NCI-H1436 treated with DMSO at 0.1 percent for 48 hours (cell line): Measurements from ENCODE around the gene PLXNA2.

Source experiments
- DNase-seq: peaks from one replicate; lab custom pipeline; 2025; lab: John Stamatoyannopoulos, UW

PLXNA2 gene

DNA sequence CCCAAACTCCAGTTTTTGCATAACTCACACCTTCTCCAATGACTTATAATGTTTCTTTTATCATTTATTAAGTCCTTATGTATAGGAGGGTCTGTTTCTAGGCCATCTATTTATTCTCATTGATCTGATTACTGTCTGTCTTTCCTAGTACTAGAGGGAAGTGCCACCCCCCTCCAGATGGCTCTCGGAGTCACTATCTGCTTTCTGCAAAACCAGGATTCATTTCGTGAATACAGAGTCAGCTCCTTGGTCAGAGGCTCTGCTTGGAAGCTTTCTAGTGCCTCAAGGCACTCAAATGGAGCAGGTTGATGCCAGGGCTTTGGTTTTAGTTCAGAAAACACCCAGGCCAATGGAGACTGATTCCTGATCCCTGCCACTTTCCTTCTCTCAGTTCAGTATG, 231.0 kb downstream of the PLXNA2 start:
- no peak for DNase-seq

DNA sequence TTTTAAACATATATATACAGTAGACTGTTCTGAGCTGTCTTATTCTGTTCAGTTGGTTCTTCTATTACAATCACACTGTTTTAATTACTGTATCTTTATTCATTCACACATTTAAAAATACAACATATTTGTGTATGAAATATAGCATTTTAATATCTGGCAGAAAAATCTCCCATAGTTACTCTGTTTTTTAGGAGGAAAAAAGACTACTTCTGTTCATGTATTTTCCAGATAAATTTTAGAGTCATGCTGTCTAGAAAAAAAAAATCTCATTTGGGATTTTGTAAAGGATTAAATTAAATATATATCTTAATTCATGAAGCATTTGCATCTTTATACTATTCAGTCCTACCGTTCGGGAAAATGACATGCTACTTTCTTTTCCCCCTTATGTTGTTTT, 231.5 kb downstream of the PLXNA2 start:
- DNase-seq, result no peak

DNA sequence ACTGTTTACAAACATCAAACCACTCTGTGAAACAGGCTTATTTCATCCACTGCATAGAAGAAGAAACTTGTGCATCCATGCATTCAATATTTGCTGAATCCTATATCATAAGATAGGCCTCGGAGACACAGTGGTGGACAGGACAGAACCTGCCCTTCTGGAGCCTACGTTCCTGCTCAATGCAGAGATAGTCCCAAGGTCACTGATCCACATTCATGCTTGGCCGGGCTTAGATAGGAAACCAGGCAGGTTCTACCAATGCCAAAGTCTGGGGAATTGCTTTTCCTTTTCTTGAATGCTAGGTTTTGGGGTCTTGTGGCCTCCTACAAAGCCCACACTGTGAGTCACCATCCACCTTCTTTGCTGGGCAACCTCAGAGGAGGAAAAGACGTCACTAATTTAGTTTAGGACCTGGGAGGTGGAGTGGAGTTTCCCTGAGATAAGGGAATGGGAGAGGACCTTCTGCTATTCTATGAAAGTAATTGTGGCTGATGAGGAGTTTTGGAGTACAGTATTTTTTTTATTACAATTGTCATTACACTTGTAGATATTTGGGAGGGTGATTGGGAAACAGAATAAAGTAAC, 233.6 kb downstream of the PLXNA2 start:
- DNase-seq, result no peak

DNA sequence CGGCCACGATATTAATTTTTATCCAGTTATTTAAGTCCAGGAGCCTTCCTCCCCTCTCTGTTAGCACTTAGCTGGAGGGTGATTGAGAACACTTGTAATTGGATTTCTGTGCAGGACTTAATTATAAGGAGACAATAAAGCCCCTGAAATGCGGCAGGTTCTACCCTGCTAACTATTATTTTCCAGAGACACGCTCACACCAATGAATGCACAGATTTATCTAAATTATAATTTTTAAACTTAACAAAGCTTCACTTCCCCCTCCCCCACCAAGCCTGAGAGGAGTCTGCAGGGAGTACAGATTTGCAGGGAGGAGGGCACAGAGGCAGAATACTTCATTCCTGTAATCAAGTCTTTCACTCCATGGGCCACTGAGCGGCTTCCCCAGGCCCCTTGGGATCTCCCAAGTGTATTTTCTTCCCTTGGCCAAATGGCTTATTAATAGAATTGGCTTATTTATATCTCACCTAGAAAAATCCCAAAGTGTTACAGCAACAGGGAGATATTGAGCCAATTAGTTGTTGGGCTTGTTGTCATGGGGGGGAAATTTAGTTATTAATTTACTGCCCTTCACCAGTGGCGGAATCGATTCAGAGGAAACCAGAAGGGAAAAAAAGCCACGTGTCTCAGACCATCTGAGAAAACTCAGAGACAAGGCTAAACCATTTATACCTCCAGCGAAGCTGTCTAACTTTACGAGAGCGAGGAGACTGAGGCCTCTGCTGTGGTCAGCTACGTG, 234.3 kb downstream of the PLXNA2 start:
- DNase-seq, result no peak

DNA sequence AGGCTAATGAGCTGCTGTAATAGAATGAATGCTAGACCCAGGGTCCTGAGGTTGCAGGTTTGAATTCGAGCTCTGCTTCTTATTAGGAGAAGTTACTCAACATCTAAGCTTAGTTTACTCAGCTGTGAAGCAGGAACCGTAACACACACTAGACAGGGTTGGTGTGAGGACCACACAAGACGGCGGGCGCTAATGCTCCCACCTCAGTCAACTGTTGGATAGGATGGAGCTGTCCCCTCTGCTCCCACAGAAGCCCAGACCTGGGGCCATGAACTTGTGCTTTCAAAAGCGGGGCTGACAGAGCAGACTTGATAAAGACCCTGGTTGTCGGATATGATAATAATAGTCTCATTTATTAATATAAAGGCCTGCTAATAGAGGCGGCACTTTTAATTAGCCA, 234.9 kb downstream of the PLXNA2 start:
- no peak for DNase-seq

DNA sequence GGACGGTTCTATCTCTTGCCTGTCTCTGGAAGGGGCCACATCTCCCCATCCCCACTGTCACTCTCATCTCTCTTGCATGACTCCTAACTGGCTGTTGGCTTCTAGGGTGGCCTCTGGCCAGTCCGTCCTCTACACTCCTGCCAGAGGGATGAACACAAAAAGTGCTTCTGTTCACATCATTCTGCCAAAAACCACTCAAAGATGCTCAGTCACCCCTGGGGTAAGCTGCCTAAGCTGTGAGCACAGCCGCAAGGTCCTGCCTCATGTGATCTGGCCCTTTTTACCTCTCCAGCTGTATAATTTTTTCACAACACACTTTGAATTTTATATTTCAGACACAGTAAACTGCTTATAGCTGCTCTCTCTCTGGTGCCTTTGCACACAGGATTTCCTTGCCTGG, 235.7 kb downstream of the PLXNA2 start:
- no peak for DNase-seq

DNA sequence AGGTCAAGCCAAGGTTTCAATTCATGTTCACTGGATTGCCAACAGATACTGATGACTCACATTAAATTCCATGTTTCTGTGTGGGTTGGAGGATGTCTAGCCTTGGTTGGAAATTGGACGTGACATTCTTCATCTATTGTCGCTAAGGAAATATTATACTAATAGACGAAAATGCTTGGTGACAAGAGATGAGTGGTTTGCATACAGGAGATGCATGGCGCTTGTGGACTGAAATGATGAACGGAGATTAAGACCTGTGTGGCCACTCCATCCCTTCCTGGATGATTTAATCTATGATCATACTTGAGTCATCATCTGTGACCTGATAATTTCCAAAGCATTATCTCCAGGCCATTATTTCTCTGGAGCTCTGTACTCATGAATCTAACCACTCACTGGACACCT, 236.2 kb downstream of the PLXNA2 start:
- no peak for DNase-seq

DNA sequence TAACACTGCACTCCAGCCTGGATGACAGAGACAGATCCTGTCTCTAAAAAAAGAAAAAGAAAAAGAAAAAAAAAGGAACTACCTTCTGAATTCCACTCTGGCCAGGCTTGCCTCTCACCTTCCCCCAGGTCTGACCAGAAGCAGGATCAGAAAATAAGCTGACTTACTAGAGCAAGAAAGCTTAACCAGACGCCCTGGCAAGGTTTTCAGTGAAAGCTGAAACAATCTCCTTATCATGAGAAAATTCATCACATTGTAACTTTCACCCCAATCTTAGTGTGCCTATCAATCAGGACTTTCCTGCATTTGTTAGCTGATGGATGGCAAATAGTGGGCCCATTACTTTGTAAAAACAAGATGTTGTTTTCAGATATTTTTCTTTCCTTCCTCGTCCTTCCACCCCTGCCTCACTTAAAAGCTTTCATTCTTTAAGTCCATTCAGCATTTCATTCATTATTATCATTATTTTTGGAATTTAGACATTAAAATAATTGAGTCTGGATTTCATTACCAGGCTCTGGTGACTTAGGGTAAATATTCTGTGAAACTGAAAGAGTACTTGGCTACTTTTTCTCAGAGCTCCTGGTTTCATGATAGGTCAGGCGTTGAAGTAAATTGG, 236.8 kb downstream of the PLXNA2 start:
- DNase-seq, result no peak

DNA sequence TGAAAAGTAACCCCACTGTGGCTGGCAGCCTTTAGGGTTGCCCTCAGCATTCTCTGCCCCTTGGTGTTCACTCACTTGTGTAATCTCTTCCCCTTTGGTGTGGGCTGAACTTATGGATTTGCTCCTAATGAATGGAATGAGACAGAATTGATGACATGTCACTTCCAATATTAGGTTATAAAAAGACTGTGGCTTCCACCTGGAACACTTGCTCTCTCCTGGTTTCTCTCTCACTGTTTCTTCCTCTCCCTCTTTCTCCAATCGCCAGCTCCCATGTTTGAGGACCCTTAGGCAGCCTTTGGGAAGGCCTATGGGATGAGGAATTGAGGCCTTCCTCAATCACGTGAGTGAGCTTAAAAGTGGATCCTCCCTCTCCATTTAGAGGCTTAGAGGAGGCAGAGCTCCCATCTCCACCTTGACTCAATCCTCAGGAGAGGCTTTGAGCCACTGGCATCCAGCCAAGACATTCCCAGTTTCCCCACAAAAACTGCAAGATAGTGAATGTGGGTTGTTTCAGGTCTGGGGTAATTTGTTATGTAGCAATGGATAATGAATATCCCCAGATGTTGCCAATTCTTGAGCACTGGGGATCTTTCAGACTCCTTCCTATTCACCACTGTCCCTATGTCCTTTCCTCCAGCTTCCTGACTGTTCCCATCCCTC, 237.8 kb downstream of the PLXNA2 start:
- no peak for DNase-seq

DNA sequence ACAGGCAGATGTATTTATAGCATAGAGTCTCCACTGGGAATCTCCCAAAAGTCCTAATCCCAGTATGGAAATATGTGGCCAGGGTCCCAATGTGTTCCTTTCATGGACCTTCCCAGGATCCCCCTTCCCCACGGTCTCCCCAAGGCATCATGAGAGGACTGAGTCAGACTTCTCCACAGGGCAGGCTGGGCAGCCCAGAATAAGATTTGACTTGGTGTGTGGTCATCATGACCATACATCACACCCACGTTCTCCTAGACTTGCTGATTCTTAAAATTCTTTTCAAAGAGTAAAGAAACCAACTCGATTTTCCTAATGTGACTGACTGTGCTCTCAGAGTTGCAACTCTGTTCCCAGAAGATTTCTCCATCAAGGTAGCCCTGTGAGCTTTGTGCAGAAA, 239.3 kb downstream of the PLXNA2 start:
- DNase-seq, result no peak

DNA sequence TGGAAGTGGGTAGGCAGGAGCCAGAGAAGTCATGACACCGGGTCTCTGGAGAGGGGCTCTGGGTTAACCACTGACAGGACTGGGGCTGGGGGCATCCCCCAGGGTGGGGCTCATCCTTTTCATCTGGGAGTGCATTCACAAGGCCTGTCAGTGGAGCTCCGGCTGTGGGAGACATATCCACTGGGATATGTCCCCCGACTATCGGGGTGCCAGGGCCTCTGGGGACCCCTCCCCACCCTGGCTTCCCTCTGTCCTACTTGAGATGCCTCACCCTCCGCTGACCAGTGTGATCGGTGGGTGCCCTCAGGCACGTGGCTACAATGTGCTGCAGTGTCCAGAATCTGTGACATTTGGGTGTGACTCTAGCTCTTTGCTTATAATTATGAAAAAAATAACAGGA, 240.9 kb downstream of the PLXNA2 start:
- no peak for DNase-seq

DNA sequence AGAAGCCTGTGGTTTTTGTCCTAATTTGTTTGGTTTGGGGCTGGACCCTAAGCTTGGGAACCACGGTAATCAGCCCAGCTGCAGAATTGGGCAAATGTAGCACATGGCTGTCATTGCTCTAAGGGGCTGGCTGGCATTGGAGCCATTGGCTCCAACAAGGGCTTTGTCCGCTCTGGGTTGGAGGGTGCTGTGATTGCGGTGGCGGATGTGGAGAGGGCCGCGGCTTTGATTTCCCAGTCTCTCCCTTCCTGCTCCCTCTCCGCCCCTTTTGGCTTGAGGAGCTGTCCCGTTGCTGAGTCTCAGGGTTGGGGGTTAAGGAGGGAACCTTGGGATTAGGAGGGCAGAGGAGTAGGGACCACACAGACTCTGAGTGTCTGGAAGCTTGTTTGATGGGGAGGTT, 241.5 kb downstream of the PLXNA2 start:
- no peak for DNase-seq

DNA sequence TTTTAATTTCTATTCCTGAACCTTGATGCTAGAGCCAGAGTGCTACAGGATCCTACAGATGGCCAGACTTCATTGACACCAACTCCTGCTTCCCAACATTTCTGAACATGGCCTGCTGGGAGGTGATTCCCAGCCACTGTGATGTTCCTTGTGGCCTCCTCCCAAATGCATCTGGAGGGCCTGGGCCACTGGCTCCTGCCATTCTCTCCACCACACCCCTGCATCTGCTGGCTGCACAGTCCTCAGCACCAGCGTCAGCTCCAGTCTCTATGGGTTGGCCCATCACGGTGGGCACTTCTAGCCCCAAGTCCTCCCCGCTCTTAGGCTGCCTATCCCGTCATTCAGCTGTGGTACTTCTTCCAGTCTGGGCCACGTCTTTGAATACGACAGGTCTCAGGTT, 242.1 kb downstream of the PLXNA2 start:
- no peak for DNase-seq

DNA sequence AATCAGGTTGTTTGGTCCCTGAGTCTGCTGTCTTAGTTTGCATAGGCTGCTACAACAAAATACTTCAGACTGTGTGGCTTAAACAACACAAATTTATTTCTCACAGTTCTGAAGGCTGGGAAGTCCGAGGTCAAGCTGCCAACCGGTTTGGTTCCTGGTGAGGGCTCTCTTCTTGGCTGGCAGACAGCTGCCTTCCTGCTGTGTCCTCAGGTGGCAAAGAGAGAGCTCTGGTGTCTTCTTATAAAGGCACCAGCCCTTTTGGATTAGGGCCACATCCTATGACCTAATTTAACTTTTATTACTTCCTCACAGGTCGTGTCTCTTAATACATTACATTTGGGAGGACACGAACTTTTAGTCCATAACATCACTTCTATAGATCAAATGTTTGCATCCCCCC, 243.7 kb downstream of the PLXNA2 start:
- DNase-seq, result no peak

DNA sequence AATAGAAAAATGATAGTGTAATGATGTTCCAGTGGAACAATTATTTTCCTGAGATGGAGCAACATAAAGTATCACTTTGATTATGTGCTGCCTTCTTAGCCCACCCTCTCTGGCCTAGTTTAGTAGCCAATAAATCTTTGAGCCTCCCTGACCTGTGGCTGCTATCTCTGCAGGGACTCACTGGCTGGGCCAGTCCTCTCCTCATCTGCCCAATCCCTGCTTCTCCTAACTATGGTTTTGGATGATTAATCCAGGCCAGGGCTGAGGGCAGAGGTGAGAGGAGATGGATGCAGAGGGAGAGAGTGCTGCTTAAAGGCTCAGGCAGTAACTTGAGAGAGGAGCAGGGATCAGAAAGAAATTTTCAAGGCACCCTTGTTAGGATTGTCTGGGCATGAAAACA, 244.2 kb downstream of the PLXNA2 start:
- DNase-seq, result no peak

DNA sequence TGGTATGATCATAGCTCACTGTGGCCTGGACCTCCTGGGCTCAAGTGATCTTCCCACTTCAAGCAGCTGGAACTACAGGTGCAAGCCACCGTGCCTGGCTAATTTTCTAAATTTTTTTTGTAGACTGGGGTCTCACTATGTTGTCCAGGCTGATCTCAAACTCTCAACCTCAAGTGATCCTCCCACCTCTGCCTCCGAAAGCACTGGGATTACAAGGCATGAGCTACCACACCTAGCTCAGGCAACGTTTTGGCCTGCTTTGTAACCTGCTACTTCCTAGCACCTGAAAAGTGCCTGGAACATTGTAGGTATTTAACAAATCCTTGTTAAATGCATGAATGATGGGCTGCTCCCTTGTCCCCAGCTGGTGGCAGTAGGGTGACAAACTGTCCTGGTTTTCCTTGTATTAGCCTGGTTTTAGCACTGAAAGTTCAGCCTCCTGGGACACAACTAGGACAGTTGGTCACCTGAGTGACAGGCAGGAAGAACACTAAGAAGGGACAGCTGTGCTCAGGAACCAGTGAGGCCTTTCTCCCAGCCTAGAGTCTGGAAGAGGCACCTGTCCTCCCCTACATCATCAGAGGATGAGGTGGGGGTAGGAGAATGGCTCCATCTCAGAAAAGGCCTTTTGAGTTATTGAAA, 244.8 kb downstream of the PLXNA2 start:
- DNase-seq, result no peak

DNA sequence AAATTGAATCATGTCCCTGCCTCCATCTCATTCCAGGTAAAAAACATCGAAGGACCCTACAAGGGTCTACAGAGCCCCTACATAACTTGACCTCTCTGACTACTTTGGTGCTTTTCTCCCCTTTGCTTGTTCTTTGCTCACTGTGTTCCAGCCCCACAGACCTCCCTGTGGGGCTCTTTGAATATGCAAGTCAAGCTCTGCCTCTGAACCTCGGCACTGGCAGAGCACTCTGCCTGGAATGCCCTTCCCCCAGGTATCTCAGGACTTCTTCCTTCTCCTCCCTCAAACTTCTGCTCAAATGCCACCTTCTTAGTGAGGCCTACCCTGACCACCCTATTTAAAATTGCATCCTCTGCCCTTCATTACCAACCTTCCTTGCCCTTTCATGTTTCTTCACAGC, 245.5 kb downstream of the PLXNA2 start:
- DNase-seq, result no peak

DNA sequence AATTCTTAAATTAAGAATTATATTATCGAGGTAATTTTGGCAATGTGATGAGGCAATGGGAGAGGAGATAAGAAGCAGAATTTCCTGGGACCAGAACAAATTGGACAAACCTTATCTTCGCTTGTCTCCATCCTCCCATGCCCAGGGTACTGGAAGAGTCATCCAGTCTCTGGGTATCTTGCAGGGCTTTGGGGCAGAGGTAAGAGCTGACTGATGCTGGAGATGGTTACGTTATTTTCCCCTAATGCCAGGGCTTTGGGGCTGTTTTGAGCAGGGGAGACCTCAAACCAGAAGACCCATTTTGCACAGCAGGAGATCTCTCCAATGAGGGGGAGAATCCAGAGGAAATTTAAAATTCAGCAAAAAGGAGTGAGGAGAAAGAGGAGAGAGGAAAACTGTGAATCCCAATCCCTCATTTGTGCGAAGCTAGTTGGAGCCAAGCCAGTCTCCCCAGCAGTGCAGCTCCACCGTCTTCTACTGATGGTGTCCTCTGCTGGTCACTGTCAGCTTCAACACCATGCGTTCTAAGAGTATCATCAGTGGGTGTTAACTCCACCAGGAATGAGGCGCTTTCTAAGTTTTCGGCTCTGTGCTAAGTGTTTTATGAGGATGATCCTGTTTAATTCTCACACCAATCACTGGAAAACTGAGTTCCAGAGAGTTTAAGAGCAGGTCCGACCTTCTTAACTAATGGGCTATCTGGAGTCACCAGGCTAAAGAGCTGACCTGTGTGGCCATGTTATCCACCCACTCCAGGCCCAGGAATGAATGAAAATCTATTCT, 246.5 kb downstream of the PLXNA2 start:
- no peak for DNase-seq

DNA sequence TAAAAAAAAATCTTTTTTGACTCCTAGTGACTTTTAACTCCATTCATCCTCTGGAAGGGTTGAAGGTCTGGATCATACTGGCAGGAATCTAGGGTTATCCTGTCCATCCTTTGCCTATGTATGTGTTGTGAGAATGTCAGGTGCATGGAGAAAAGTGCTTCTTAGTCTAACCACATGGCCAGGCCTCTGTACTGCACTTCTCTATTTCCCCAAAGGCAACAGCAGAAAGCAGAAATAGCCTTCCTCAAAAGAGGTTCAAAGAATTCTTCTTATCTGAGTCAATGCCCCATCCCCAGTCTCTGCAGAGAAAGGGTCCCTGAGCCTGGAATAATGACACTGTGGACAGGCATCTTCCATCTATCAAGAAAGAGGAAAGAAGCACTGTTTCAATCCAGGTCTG, 247.5 kb downstream of the PLXNA2 start:
- DNase-seq, result no peak

DNA sequence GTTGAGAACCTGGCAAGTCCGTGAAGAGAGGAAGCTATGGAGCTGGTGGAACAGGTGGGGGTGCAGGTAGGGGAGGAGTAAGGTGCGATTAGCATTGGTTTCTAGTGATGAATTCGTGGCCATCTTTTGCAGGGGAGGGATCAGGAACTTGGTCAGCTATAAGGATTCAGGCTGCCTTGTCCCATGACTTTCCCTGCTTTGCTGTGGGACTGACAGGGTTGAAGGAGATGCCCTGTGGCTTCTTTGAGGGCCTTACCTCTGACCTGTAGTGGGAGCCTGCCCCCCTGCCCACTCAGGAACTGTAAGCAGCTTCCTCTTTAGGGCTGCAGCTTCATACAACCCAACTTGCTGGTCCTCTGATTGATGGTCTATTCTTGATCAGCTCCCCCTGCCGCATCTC, 248.6 kb downstream of the PLXNA2 start:
- DNase-seq, result no peak

DNA sequence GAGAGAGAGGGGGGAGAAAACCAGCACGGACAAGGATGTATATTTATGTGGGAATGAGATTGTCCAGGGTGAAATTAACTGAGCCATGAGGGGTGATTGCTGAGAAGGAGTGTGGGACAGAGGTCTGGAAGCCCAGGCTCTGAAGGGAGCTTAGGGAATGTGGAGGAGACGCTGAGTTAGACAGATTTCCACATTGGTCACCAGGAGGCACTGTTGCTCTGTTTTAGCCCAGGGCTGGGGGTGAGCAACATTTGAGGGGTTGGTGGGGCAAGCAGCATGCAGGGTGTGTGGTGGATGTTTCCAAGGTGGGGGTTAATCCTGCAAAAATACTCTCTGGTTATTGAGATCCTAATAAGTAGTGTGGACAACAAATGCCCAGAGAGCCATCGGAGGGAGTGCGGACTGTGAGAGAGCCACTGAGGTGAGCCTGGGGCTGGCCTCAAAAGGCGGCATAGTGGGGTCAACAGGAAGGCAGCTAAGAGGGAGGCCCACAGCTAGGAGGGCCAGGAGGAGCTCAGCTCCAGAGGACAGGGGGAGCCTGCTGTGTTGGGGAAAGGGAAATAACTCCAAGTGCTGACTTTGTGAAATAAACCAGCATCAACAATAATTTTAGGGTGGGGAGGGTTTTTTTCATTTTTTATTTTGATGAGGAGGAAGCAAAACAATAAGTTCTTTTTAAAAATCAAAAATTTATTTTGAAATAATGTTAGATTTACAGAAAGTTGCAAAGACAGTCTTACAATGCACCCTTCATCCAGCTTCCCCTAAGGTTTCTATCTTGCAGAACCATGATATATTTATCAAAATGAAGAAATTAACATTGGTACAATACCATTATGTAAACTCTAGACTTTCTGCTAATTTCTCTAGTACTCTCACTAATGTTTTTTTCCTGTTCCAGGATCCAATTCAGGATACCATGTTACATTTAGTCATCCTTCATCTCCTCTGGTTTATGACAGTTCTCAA, 250.4 kb downstream of the PLXNA2 start:
- no peak for DNase-seq
